IPS-15b (cell line): Measurements from ENCODE around the gene RND1.
"Not testable (repeated sequence)": the region's sequence is repeated elsewhere in the genome, so short reads cannot be mapped to it uniquely, and the experiment has no call there.

ENCODE experiments used
- H3K27me3 ChIP-seq: one replicate; pipeline ENCODE4 v1.6.1; 2013; ENCODE audit warnings: low read length; ENCODE audit not compliant: control insufficient read depth, insufficient read depth
- H3K36me3 ChIP-seq: one replicate; pipeline ENCODE4 v1.6.1; 2013; ENCODE audit warnings: low read length; ENCODE audit not compliant: control insufficient read depth, insufficient read depth
- H3K4me1 ChIP-seq: one replicate; pipeline ENCODE4 v1.6.1; 2013; ENCODE audit warnings: mild to moderate bottlenecking, low read length; ENCODE audit not compliant: control insufficient read depth, insufficient read depth
- H3K4me3 ChIP-seq: one replicate; pipeline ENCODE4 v1.5.1; 2013; ENCODE audit warnings: low read depth, low read length
- H3K9ac ChIP-seq: one replicate; pipeline ENCODE4 v1.6.1; 2013; ENCODE audit warnings: low read depth, mild to moderate bottlenecking, low read length
- H3K9me3 ChIP-seq: one replicate; pipeline ENCODE4 v1.6.1; 2013; ENCODE audit warnings: mild to moderate bottlenecking, low read length; ENCODE audit not compliant: control insufficient read depth, insufficient read depth

The RND1 gene

DNA sequence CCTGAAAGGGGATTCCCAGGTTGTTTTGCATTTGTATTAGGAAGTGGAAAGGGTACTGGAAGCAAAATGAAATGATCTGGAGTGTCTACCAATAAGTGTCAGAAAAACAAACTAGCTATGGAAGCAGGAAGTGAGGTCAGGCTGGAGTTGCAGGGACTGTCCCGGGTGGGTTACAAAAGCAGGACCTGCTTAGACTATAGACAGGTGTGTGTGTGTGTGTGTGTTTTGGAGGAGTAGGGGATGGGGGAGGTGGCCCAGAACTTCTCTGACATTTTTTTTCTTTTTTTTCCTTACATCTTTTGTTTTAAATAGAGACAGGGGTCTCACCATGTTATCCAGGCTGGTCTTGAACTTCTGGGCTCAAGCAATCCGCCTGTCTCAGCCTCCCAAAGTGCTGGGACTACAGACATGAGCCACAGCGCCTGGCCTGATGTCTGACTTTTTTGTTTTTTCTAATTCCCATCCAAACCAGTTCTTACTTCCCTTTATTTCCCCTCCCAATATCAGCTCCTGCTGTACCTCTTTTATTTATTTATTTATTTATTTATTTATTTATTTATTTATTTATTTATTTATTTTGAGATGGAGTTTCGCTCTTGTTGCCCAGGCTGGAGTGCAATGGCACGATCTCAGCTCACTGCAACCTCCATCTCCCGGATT lies 512 bp upstream of the RND1 start:
- H3K36me3 ChIP-seq = peaks cover 13% of the 10 kb centered on the region
- no peaks in the 10 kb centered on the region for H3K27me3 ChIP-seq
- peaks cover 12% of the 10 kb centered on the region for H3K4me1 ChIP-seq
- H3K9ac ChIP-seq = no peak overlapping the region
- no peaks in the 10 kb centered on the region for H3K9me3 ChIP-seq
- H3K4me3 ChIP-seq = peak overlapping the region; percentile 93

DNA sequence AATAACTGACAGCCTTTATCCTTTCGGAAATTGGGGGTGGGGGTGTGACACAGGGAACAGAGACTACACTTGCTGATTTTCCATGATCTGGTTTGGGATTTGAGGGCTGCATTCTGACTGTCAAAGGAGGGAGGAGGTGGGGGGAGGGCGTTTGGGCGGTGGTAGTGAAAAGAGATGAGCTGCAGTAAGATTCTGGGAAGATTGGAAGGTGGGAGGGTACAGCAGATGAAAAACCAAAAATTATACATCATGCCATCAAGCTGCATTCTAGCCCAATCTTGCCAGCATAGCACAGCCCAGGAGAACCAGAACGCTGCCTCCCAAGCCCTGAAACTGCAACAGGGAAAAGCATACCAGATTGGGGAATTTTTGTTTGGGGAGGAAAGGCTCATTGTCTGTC lies 2.4 kb downstream of the RND1 start:
- Histone ChIP-seq H3K9ac (no peak overlapping the region), H3K36me3 (peaks cover 27% of the 10 kb centered on the region), H3K27me3 (no peaks in the 10 kb centered on the region), H3K4me3 (peak overlapping the region; percentile 20), H3K4me1 (peaks cover 12% of the 10 kb centered on the region), H3K9me3 (no peaks in the 10 kb centered on the region)

DNA sequence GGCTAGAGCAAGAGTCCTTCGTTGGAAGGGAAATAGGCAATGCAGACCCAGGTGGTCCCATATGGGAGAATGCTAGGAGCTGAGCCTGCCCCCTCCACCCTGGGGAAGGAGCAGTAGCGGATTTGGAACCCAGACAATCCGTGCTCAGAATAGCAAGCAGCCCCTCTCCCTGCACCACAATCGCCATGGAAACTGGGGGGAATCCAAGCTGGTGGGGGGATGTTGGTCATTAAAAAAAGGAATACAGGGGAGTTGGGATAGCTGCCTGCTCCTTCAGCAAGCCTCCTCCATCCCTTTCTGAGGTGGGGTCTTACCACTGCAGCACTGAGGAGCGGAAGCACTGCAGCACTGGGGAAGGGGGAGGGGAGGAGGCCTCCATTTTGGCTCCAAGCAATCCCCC lies 2.9 kb downstream of the RND1 start:
- Histone ChIP-seq H3K36me3 (peaks cover 32% of the 10 kb centered on the region), H3K4me1 (peaks cover 12% of the 10 kb centered on the region), H3K4me3 (peak overlapping the region; percentile 20), H3K9ac (no peak overlapping the region), H3K9me3 (no peaks in the 10 kb centered on the region), H3K27me3 (no peaks in the 10 kb centered on the region)

DNA sequence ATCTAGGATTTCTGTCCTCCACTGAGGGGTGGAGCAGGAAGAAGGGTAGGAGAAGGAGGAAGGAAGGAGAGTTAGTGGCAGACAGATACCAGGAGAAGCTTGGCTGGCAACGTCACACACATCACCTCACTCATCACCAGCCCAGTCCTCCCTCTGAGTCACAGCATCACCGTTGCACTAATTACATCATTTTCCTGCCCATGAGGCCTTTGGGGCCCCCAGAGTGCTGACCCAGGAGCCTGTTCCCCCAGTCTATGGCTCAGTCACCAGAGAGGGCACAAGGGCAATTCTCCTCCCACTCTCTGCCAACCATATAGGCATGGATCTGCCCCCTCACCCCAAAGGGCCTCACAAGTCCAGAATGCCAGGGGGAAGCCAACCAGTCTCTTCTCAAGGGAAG lies 4.6 kb downstream of the RND1 start:
- Histone ChIP-seq H3K27me3 (no peaks in the 10 kb centered on the region), H3K36me3 (peaks cover 37% of the 10 kb centered on the region)

DNA sequence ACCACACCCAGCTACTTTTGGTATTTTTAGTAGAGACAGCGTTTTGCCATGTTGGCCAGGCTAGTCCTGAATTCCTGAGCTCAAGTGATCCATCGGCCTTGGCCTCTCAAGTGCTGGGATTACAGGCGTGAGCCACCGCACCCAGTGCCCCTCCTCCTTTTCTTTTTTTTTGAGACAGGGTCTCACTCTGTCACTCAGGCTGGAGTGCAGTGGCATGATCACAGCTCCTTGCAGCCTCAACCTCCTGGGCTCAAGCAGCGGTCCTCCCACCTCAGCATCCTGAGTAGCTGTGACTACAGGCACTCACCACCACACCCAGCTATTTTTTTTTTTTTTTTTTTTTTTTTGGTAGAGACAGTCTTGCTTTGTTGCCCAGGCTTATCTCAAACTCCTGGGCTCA lies 5.4 kb downstream of the RND1 start:
- H3K36me3 ChIP-seq = peaks cover 37% of the 10 kb centered on the region
- H3K9ac ChIP-seq, H3K9me3 ChIP-seq, H3K4me3 ChIP-seq, H3K4me1 ChIP-seq, H3K27me3 ChIP-seq: not testable (repeated sequence)

More for the DNA sequence above, 4.6 kb downstream of the RND1 start:
- Histone ChIP-seq H3K9ac (no peak overlapping the region), H3K4me1 (peaks cover 10% of the 10 kb centered on the region), H3K4me3 (no peak overlapping the region), H3K9me3 (no peaks in the 10 kb centered on the region)

DNA sequence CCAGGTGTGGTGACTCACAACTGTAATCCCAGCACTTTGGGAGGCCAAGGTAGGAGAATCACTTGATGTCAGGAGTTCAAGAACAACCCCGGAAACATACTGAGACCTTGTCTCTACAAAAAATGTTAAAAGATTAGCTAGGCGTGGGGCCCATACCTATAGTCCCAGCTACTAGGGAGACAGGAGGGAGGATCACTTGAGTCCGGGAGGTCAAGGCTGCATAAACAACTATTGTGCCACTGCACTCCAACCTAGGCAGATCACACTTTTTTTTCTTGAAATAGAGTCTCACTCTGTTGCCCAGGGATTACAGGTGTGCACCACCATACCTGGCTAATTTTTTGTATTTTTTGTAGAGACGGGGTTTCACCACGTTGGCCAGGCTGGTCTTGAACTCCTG lies 6.1 kb downstream of the RND1 start:
- Histone ChIP-seq H3K27me3 (no peaks in the 10 kb centered on the region), H3K4me1 (peaks cover 9% of the 10 kb centered on the region), H3K4me3 (no peak overlapping the region), H3K9ac (no peak overlapping the region), H3K36me3 (peaks cover 37% of the 10 kb centered on the region), H3K9me3 (no peaks in the 10 kb centered on the region)

DNA sequence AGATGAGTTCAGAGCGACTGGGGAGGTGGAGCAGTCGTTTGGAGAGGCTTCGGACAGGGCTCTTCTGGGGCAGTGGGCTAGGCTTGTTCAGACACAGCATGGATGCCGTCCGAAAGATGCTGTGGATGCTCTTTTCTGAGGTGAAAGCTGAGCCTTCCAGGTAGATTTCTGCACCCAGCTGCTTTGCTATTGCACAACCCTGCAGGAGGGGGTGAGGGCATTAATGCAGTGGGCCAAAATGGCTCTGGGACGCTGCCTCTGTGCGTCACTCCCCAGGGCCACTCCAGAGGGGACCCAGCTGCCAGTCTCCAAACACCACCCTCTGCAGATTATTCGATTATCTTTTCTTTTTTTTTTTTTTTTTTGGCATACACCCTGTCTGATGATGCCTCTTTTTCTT lies 7.6 kb downstream of the RND1 start:
- Histone ChIP-seq H3K36me3 (peaks cover 37% of the 10 kb centered on the region), H3K9me3 (no peaks in the 10 kb centered on the region), H3K4me3 (no peak overlapping the region), H3K27me3 (no peaks in the 10 kb centered on the region), H3K4me1 (peaks cover 3% of the 10 kb centered on the region), H3K9ac (no peak overlapping the region)

DNA sequence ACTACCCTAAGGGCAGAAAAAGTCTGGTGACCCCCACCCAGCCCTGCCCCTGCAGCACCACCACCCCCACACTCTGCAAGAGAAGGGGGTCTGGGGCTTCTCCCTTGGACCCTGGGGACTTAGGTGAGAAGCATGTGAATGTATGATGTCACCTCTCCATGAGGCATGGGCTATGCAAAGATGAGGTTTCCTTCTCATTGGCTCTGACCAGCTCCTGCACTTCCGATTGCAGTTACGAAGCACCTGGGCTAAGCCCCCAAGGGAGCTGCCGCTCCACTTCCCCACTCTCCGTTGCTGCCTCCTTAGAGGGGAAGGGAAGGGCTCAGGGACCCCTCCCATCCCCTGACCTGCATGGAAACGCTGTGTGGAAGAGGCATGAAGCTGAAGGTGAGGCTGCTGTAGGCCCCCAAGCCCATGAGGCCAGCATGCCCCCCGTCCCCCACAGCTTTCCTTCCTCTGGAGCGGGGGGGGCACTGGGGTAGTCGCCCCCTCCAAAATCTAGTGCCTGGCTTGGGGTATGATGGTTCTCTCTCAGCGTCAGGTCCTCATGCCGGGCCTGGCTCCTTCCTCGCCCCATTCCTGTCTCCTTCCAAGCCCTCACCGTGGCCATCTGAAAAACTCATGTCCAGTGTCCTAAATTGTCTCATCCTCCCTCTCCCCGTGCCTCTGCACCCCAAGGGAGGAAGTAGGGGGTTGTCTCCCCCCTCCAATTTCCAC lies 8.2 kb downstream of the RND1 start:
- H3K9ac ChIP-seq = no peak overlapping the region
- no peaks in the 10 kb centered on the region for H3K27me3 ChIP-seq
- peaks cover 37% of the 10 kb centered on the region for H3K36me3 ChIP-seq
- peaks cover 7% of the 10 kb centered on the region for H3K4me1 ChIP-seq
- H3K4me3 ChIP-seq = no peak overlapping the region
- H3K9me3 ChIP-seq = no peaks in the 10 kb centered on the region

DNA sequence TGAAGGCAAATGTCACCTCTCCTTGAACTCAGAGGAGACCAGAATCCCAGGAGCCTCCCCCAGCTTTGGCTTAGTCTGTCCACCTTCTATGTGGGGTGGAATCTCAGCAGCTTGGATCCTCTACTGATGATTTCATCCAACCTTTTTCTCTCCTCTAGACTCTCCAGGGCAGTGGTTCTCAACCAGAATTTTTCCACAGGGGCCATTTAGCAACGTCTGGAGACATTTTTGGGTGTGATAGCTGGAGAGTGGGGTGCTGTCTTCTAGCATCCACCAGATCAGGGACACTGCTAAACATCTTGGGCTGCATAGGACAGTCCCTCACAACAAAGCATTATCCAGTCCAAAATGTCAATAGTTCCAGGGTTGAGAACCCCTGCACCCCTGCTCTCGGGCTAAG lies 9.3 kb downstream of the RND1 start:
- peaks cover 7% of the 10 kb centered on the region for H3K4me1 ChIP-seq
- H3K9ac ChIP-seq = no peak overlapping the region
- H3K27me3 ChIP-seq = no peaks in the 10 kb centered on the region
- H3K36me3 ChIP-seq = peaks cover 27% of the 10 kb centered on the region
- no peak overlapping the region for H3K4me3 ChIP-seq
- H3K9me3 ChIP-seq = no peaks in the 10 kb centered on the region

DNA sequence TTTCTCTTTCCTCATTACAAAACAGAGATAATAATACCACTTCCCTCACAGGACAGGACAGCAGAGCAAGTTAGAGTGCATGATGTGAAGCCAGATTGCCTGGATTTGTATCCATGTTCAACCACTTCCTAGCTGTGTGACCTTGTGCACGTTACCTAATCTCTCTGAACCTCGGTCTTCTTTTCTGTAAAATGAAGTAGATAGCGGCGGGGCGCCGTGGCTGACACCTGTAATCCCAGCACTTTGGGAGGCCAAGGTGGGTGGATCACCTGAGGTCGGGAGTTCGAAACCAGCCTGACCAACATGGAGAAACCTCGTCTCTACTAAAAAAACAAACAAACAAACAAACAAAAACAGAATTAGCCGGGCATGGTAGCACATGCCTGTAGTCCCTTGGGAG lies 10.7 kb downstream of the RND1 start:
- H3K9me3 ChIP-seq, H3K4me1 ChIP-seq, H3K9ac ChIP-seq, H3K4me3 ChIP-seq, H3K27me3 ChIP-seq: not testable (repeated sequence)
- H3K36me3 ChIP-seq = peaks cover 13% of the 10 kb centered on the region

DNA sequence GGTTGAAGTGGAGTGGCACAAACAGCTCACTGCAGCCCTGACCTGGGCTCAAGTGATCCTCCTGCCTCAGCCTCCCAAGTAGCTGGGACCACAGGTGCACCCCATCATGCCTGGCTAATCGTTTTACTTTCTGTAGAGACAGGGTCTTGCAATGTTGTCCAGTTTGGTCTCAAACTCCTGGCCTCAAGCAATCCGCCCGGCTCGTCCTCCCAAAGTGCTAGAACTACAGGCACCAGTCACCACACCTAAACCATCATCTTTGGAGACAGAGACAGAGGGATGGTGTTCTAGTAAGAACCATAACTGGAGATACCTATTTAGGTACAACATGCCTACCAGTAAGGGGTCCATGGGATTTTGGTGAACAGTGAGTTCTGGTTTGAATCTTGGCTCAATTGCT lies 11.2 kb downstream of the RND1 start:
- H3K9ac ChIP-seq = no peak overlapping the region
- peaks cover 11% of the 10 kb centered on the region for H3K36me3 ChIP-seq
- H3K27me3 ChIP-seq = no peaks in the 10 kb centered on the region
- H3K9me3 ChIP-seq = no peaks in the 10 kb centered on the region
- peaks cover 7% of the 10 kb centered on the region for H3K4me1 ChIP-seq
- no peak overlapping the region for H3K4me3 ChIP-seq
